Activated T-helper 1 cell treated with Interleukin-2 at 50 U/mL for 16 hours (primary cell): ENCODE data around the gene ENPP1.

Source experiments
- DNase-seq: peaks from one replicate; pipeline ENCODE4 v3.0.0-alpha.2; 2020; ENCODE audit warnings: low read depth

The ENPP1 gene

DNA sequence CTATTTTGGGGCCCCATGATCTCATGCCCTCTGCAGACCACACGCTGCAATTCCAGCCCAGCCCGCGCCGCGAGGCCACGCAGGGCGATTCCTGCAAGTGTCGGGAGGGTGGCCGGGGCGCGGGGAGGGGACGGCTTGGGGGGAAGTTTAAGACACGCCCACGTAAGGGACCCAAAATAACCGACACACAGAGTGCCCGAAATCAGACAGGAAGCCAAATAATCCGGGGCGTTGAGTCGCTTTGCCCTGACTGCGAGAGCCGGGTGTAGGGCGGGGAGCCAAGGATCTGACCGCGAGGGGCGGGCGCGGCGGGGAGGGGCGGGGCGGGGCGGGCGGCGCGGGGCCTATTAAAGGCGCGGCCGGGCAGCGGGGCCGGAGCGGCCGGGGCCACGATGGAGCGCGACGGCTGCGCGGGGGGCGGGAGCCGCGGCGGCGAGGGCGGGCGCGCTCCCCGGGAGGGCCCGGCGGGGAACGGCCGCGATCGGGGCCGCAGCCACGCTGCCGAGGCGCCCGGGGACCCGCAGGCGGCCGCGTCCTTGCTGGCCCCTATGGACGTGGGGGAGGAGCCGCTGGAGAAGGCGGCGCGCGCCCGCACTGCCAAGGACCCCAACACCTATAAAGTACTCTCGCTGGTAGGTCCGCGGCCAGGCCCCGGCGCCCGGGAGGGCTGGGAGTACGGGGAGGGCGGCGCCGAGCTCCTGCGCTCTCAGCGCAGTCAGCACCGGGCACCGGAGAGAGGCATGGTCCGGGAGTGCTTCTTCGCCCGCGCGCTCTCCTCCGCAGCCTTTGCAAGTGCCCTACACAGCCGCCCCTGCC, at the start of gene ENPP1:
Gene ENPP1 (plus strand): TSS at position 377 of the 816 bp plus-strand sequence. CDS start 16 bp downstream, at position 393.
- DNase-seq, result peak; percentile 22

DNA sequence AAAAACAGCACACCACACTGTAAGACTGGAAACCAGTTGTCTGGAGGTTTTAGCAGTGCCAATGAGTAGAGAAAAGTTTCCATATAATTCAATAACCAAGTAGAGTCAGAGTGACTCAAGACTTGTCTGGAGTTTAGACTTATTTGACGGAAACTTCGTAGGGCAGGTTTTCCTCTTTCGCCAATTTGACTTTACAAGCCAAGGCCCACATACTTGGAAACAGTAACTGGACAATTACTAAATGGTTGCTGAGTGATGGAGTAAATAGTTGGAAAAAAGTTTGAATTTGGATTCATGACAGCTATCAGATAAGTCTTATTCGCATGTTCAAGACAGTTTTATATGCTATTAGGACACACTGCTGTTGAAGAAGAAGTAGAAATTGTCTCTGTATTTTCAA, 48.9 kb upstream of the ENPP1 start:
- no peak for DNase-seq

DNA sequence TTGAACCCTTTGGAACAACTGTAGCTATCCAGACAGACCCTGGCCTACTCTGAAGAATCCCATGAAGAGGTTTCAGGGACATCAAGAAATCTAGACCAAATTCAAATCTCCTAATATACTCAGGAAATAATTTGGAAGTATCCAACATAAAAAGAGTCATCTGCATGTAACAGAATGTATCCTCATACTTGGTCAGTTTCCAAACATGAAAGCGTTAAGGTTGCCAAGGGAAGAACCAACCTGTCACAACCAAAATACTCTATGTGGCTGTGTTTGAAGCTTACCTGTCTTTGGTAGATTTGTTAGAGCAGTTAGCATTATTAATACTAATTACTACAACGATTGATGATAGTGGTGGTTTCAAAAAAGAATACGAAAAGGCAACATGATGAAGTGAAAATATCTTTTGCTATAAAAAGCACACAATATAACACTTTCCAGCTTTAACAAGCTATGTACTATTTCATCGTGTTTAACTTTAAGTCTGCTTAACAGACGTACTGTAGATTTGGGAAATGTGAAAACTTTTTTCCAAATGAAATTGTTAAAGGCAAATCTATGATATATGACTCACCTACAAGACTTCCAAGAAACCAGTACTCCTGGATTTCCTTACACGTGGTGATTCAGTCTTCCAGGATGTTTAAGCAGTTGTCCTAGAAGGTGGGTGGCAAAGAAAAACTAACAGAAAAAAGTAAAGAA, 46.6 kb upstream of the ENPP1 start:
- DNase-seq, result no peak

DNA sequence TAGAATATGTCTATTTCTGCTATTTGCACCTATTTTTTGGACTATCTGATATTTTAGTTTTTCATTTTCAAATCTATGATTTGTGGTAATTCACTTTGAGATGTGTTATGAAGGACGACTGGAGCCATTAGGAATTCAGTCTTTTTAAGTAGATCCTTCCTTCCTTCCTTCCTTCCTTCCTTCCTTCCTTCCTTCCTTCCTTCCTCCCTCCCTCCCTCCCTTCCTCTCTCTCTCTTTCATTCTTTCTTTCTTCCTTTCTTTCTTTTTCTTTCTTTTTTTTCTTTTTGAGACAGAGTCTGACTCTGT, 46.1 kb upstream of the ENPP1 start:
- no peak for DNase-seq

DNA sequence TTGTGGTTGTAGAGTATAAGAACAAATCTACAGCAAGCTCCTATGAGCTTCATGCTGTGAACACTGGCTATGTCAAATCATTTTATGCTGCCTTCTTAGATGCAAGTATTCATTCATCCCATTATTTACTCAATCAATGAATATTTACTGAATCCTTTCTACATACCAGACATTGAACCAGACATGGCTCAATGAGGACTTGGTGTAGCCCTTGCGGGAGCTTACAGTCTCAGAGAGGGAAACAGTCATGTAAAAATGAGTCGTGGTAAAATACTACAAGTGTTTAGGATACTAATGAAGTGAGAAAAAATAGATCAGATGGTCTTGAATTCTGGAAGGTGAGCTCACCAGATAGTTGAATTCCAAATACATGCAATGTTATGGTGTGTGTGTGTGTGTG, 44.8 kb upstream of the ENPP1 start:
- DNase-seq, result no peak

DNA sequence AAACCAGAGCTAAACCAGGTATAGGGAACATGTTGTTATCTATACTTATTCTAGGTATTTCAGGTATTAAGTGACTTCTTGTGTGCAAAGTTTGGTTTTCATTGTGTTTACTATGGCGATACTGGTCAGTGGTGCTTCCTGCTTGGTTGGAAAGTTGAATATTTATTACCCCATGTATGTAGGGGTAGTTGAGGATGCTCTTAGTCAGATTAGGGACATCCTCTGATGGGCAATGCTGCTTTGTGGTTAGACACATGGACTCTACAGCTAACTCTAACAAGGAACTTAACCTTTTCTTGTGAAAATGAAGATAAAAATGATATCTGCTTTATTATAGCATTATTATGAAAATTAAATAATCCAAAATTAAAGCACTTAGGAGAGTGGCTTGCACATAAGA, 44.1 kb upstream of the ENPP1 start:
- no peak for DNase-seq

DNA sequence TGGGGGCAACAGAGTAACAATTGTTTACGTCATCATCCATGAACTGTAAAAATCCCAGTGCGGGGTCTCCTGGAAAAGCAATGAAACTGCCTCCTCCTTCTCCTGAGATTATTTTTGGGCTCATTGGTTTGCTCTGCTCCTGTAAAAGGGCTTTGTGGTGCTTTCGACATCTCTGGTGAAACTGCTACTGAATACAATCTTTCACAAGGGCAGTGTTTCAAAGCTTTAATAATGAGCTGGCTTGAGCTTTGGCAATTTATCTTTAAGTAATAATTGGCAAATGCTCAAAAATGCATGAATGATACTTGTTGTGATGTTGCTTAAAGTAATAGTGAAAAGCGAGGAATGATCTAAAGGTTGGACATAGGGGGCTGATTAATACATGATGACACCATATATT, 43.5 kb upstream of the ENPP1 start:
- DNase-seq, result no peak

DNA sequence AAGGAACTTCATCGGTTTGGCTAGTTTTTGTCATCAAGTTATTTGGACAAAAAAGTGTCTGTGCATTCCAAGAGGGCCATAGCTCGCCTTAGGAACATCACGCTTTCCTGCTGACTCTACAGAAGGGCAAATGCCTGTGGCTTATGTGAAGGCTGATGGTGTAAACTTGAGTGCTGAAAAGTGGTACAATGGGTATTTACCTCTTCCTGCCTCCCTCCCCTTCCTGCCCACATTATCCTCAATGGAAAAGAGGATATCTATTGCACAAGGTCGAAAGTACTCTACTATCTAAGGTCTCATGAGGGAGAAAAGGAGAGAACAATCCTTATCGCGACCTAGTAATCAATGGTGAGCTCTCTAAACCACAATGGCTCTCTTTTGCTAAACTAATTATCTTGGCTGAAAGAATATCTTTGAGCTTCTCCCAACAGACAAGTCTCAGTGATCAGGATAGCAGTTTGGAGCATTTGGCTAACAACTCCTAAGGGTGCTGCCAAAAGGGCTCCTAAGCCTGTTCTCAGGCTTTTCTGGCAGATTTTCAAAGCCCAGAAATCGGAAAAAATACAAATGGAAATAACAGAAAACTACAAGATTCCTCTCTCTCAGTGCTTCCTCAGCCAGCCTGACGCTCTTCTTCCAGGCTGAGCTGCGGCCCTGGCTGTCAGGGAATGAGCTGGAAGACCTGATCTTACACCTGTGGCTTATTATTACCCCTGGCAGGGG, 42.6 kb upstream of the ENPP1 start:
- DNase-seq, result no peak

DNA sequence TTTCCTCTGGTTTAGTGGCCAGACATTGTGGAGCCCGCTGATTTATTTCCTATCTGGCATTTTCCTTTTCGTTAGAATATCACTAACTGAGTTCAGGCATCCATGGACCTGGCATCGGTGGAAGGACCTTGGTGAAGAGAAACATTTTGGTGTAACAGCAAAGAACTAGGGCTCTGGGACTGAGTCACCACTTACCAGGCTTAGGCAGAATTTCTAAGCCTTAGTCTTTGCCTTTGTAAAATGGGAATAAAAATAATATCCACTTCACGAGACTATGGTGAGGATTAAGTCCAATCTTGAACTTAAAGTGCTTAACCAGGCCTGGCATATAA, 42.0 kb upstream of the ENPP1 start:
- no peak for DNase-seq

DNA sequence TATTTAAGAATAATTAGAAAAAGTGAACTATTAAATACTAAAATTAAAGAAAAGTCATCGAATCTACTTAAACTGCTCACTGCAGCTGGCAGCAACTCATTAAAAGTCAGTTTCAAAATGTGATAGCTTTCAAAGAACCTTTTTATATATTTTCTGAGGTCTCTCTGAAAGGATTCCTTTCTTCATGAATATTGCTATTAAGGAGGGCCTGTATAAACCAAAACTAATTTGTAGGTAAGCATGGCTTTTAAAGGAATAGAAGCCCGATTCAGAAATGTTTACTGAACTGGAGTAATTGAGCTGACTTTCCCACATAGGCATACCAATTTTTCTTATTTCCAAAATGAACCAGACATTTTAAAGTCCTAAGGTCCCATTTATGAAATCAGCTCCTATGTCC, 41.2 kb upstream of the ENPP1 start:
- no peak for DNase-seq

DNA sequence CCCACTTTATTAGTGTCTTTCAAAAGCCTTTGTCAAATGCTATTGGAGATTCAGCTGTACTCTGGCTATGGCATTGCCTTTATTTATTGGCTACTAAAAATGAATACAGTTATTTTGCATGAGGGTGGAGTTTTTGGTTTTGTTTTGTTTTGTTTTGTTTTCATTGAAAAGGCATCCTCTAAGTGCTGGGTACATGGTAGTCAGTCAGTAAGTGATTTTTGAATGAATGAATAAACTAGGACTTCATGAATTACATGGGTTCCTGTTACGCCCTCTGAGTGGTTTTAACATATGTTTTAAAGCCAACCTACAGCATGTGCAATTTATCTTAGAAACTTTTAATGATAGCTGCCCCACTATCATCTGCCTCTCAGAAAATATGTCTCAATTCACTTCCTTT, 38.9 kb upstream of the ENPP1 start:
- DNase-seq, result no peak

DNA sequence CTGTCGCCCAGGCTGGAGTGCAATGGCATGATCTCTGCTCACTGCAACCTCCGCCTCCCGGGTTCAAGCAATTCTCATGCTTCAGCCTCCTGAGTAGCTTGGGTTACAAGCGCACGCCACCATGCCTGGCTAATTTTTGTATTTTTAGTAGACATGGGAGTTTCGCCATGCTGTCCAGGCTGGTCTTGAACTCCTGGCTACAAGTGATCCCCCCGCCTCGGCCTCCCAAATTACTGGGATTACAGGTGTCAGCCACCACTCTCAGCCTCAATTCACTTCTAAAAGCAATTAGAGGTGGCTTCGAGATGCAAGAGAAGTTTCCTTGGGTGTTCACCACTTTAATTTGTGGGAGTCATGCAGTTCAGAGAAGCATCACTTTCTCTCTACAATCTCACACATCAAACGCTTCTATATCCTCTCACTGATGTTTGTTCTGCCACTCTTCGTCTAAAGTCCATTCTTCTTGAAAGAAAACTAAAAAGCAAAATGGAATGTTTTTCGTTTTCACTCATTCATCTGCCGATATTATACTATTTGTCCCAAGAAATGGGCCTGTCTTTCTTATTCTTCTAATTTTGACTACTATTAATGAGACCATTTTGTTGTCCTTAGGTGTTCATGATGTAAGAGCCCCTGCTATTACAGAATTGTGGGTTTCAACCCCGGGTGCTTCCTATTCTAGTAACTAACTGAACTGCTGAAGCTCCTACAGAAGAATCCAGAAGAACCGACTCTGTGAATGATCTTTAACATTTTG, 38.3 kb upstream of the ENPP1 start:
- DNase-seq, result no peak

DNA sequence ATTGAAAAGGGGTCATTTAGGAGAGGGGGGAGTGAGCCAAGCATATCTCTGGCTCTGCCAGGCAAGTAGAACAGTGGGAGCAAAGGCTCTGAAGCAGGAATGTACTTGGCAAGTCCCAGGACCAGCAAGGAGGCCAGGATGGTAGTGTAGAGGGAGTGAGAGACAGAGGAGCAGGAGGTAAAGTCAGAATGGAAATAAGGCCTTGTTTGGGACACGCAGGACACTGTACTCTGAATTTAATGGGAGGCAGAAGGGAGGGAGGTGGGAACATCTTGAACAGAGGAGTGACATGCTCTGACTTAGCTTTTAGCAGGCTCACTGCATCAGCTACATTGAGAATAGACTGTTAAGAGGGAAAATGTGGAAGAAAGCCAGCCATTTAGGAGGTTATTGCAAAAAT, 37.0 kb upstream of the ENPP1 start:
- no peak for DNase-seq

DNA sequence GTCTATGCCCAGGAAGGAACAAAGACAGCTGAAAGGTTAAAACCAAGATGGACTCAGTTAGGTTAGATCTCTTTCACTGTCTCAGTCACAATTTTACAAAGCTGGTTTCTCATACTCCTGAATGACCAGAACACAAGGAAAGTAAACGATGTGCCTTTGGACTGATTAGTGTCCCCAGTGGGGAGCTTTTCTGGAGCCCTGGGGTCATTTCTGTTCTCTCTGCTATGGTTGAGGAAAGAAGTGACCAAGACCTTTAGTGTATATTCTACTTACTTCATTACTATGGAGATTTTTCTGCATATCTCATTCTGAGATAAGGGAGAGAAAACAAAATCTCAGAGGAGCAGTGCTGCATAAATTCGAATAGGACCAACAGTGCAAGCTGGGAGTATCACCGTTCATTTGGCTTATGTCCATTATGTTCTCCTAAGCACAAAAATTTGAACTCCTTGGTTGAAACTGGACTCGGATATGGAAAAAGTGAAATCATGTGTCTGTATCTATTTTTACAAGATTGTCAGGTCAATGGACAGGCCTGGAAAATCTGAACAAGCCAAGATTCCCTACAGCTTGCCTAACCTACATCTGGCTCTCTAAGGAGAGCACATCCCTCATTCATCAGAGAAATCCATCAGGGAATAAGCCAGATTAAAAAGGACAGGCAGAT, 34.4 kb upstream of the ENPP1 start:
- DNase-seq, result no peak

DNA sequence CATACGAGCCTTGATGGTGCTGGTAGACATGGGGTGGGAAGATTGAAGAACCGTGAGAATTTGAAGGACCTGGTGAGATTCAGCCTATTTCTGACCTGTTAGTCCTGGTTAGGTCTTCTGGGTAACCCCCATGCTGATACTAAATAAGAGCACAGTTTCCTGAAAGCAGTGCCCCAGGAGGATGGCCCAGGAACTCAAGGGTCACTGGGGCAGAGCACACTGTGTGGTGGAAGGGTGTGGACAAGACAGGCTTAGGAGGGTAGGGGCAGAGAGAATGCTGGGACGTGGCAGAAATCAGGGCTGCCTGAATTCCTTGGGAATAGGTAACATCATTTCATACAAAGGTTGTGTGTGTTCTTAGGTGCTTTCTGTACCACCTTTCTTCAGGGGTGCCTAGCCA, 31.9 kb upstream of the ENPP1 start:
- no peak for DNase-seq

DNA sequence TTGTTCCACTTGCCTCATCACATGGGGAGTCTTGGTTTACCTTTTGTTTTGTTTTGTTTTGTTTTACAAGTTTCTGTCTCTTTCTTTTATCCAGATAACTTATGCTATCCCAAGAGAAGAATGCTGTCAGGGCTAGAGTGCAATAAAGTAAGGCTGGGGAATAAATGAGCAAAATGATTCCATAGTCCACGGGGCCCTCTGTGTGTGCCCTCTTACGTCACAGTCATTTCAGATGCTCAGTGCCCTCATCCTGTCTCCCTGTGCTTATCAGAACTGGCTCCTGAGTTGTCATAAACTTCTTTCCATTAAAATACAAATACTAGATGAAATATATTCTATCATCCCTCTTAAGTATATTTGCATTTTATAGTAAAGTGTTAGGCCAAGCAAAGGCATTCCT, 30.8 kb upstream of the ENPP1 start:
- DNase-seq, result no peak

DNA sequence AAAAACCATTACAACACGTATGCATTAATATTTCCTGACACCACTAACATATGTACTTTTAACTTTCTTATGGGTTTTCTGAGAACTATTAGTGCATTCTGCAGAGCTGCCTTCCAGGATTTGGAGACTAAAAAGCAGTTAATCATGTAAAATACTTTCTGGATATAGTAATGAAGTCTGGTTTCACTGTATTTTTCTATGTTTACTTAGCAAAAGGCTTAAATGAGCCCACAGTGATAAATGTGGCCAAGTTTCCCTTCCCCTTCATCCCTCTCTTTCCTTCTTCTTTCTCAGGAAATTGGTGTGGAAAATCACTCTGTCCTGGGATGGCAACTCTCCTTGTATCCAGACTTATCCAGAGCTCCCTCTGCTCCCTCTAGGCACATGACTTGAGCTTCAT, 29.7 kb upstream of the ENPP1 start:
- DNase-seq, result no peak

DNA sequence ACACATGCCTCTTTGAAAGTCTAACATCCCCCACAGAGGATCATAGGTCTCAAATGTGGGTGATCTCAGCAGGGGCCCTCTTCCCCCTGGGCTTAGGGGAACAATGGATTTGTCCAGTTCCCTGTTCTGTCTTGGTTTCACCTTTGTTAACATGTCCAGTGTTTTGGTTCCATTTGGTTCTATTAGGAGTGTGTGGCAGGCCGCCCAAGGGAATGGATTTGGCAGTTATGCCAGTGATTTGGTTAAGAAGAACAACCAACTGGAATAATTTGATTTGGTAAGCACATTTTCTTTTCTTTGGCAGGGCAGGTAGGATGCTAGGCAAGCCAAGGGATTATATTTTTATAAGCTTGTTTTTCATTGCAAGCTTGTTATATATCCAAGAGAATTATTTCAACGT, 28.5 kb upstream of the ENPP1 start:
- DNase-seq, result no peak

DNA sequence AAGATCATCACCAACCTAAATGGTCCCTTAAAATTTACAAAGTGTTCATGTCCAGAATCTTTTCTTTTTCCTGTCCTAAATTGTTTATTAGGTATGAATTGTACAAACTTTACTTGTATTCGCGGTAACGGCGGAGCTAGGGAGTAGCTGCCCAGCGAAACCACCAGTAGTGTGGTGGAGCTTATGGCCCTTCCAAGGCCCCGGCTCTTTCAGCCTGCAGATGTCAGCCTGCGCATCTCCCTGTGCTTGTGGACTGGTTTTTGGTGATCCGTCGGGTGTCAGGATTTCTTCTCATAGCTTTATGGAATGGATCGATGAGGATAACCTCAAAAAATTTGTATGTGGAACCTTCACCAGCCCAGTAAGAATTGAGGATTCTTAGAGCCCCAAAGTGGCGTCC, 27.2 kb upstream of the ENPP1 start:
- DNase-seq, result no peak

DNA sequence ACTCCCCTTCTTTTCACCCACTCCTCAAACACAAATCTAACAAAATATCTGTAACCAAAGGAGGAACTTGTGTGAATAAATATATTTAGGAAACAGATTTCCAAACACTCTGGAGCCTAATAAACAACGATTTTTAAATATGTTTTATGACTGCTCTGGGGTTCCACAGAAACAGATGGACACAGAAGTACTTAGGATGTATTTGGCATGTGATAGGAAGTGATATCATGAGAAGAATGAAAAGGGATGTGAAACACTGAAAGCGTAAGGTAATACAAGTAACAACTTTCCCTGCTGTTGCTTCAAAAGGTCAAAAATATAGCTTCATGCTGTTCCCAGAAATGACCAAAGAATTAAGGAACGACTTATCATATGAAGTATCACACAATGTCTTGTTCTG, 26.1 kb upstream of the ENPP1 start:
- DNase-seq, result no peak

DNA sequence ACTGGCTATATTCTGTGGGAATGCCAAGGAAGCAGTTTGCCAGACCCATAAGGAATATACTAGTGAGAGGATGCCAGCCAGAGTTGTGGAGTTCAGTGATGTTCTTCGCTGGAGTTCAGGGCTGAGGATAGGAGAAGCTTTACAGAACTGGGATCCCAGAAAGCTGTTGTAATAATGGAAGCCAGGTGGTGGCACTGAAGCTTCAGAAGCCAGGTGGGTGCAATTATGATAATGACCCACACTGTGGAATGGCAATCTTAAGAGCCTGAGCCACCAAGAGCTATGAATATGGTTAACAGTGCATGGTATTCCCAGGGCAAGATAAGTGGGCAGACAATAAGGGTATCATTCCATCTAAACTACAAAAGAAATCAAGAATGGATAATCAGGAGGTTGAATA, 25.1 kb upstream of the ENPP1 start:
- DNase-seq, result no peak

DNA sequence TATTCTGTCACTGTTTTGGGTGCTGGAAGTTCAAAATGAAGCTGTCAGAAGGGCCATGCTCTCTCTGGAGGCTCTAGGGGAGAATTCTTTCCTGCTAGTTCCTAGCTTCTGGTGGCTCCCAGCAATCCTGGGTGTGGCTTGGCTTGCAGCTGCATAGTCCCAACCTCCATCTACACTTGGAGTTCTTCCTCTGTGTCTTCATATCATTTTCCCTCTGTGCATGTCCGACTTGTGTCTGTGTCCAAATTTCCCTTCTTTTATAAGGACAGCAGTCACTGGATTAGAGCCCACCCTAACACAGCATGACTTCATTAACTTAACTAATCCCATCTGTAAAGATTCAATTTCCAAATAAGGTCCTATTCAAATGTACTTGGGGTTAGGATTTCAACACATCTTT, 23.3 kb upstream of the ENPP1 start:
- DNase-seq, result no peak
